Mesenteric fat pad (tissue), 1 donor: ENCODE data around the gene TMEM89. TPM values are rescaled to one million over a fixed set of nuclear protein-coding genes. Genes with fewer than 3 reads are reported as not detected.

ENCODE experiments used
- DNase-seq: peaks from one replicate; pipeline ENCODE4 v3.0.0-alpha.2; 2020; ENCODE audit warnings: low spot score
- long read RNA-seq: library from polyadenylated mRNA; unstranded; transcript quantifications from one replicate; pipeline ENCODE4 v2.0.0, GENCODE V29; 2020
- total RNA-seq: library from RNA; stranded (reverse); fragmentation: NEBNext Ultra II Directional; extraction: Animal tissue kit (Norgen Biotek cat#: 25700); gene quantifications from one replicate; pipeline ENCODE4 v1.2.1, GENCODE V29; 2021
- donor health status: DM: yes; HTN: yes; CAD: no.

Gene TMEM89
- total RNA-seq, result not detected
- long read RNA-seq, result 0 reads

- no peak for DNase-seq
Observed at GRCh38 chr3:48621461-48621869, at the start of gene TMEM89. TSS of gene TMEM89 (minus strand) at chr3:48621769. CDS start at chr3:48621756, 13 bp downstream.

GRCh38 chr3:48664929-48665328, 43.4 kb upstream of the TMEM89 start:
- DNase-seq, result no peak

GRCh38 chr3:48664313-48664644, 42.7 kb upstream of the TMEM89 start:
- no peak for DNase-seq

- peak; percentile 95 for DNase-seq
Observed at GRCh38 chr3:48663489-48664312, 42.1 kb upstream of the TMEM89 start.

GRCh38 chr3:48662753-48663488, 41.4 kb upstream of the TMEM89 start, which contains the start of gene CELSR3:
TSS of gene CELSR3 (minus strand) at chr3:48662886. CDS start at chr3:48662634, 252 bp downstream.
- no peak for DNase-seq

- no peak for DNase-seq
Observed at GRCh38 chr3:48662145-48662752, 40.7 kb upstream of the TMEM89 start.

- no peak for DNase-seq
Observed at GRCh38 chr3:48661501-48662144, 40.1 kb upstream of the TMEM89 start.

GRCh38 chr3:48660800-48661400, 39.3 kb upstream of the TMEM89 start:
- no peak for DNase-seq

- no peak for DNase-seq
Observed at GRCh38 chr3:48656841-48657281, 35.3 kb upstream of the TMEM89 start.

GRCh38 chr3:48656061-48656840, 34.7 kb upstream of the TMEM89 start:
- peak; percentile 94 for DNase-seq

GRCh38 chr3:48655606-48656005, 34.0 kb upstream of the TMEM89 start:
- no peak for DNase-seq

GRCh38 chr3:48655063-48655462, 33.5 kb upstream of the TMEM89 start:
- no peak for DNase-seq

GRCh38 chr3:48652923-48653715, 31.6 kb upstream of the TMEM89 start:
- DNase-seq, result no peak

- DNase-seq, result no peak
Observed at GRCh38 chr3:48651771-48652170, 30.2 kb upstream of the TMEM89 start.

GRCh38 chr3:48650723-48651122, 29.2 kb upstream of the TMEM89 start:
- no peak for DNase-seq

- DNase-seq, result no peak
Observed at GRCh38 chr3:48648188-48648850, 26.8 kb upstream of the TMEM89 start.

GRCh38 chr3:48647714-48648113, 26.1 kb upstream of the TMEM89 start:
- no peak for DNase-seq

- DNase-seq, result no peak
Observed at GRCh38 chr3:48644898-48645760, 23.6 kb upstream of the TMEM89 start.
